ENCODE measurements around the gene USP31.
"Not testable (repeated sequence)": the region's sequence is repeated elsewhere in the genome, so short reads cannot be mapped to it uniquely, and the experiment has no call there.

The USP31 gene

DNA sequence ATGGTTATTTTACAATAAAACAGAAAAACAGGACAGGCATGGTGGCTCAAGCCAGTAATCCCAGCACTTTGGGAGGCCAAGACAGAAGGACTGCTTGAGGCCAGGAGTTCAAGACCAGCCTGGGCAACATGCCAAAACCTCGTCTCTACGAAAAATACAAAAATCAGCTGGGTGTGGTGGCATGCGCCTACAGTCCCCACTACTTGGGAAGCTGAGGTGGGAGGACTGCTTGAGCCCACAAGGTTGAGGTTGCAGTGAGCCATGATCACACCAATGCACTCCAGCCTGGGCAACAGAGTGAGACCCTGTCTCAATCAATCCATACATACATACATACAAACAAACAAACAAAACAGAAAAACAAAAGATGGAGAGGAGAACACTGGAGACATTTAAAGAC, 45.6 kb downstream of the USP31 start:
- TF ChIP-seq CTCF (conservative IDR thresholded peaks at IDR 0.05; ENCODE audit: low read depth, low read length), result no peak
- no peak for DNase-seq (ENCODE audit: low read depth)
- no peak overlapping the region for H3K4me3 ChIP-seq (ENCODE audit: low read depth, low read length)

DNA sequence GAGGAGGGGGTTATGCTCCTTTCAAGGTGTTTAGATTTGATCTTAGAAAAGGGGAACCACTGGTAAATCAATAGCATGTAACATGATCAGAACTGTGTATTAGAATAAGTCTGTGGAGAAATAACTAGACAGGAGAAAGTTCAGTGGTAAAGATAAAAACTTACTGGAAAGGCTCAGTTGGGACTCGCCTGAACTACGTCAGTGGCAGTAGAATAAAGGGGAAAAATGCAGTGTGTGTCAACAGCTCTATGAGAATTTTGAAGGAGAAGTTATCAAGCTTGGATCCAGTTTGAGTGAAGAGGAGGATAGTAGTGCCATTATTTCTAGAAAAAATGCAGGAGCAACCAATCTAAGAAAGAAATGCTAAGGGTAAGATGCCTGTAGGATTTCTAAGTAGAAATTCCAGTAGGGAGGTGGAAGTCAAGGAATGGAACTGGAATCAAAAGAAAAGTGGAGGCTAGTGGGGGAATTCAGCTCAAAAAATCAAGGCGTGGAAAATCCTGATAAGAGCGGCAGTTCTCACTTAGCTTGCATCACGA, 48.2 kb downstream of the USP31 start:
- no peak for TF ChIP-seq CTCF (conservative IDR thresholded peaks at IDR 0.05; ENCODE audit: low read depth, low read length)
- H3K4me3 ChIP-seq (ENCODE audit: low read depth, low read length), result no peak overlapping the region
- no peak for DNase-seq (ENCODE audit: low read depth)

DNA sequence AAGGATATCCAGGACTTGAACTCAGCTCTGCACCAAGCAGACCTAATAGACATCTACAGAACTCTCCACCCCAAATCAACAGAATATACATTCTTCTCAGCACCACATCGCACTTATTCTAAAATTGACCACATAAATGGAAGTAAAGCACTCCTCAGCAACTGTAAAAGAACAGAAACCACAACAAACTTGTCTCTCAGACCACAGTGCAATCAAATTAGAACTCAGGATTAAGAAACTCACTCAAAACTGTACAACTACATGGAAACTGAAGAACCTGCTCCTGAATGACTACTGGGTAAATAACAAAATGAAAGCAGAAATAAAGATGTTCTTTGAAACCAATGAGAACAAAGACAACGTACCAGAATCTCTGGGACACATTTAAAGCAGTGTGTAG, 52.8 kb downstream of the USP31 start:
- not testable (repeated sequence) for H3K4me3 ChIP-seq (ENCODE audit: low read depth, low read length); DNase-seq (ENCODE audit: low read depth)

GRCh38 chr16:23094136-23094535, 55.1 kb downstream of the USP31 start:
- DNase-seq (ENCODE audit: low read depth), result not testable (repeated sequence)

GRCh38 chr16:23092801-23093117, 56.5 kb downstream of the USP31 start:
- no peak overlapping the region for H3K4me3 ChIP-seq (ENCODE audit: low read depth, low read length)
- DNase-seq (ENCODE audit: low read depth), result no peak
- TF ChIP-seq CTCF (conservative IDR thresholded peaks at IDR 0.05; ENCODE audit: low read depth, low read length), result no peak

More at GRCh38 chr16:23094136-23094535, 55.1 kb downstream of the USP31 start:
- H3K4me3 ChIP-seq (ENCODE audit: low read depth, low read length), result not testable (repeated sequence)

GRCh38 chr16:23092072-23092800, 57.0 kb downstream of the USP31 start:
- no peak overlapping the region for H3K4me3 ChIP-seq (ENCODE audit: low read depth, low read length)
- TF ChIP-seq CTCF (conservative IDR thresholded peaks at IDR 0.05; ENCODE audit: low read depth, low read length), result no peak
- DNase-seq (ENCODE audit: low read depth), result no peak

DNA sequence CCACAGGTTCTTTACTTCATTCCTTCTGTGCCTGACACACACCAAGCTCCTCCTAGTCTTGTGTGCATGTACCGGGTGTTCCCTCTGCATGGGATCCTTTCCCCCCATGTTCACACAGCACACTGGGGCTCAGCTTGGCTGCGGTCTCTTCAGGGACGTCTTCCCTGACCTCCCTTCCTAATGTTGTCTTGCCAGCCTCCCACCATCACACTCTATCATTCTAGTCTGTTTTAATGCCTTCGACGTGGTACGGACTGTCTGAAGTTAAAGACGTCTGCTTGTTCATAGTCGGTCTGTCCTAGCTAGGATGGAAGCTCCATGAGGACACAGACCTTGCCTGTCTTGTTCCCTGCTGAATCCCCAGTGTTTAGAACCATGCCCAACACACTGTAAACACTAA, 60.1 kb downstream of the USP31 start:
- DNase-seq (ENCODE audit: low read depth), result no peak
- no peak for TF ChIP-seq CTCF (conservative IDR thresholded peaks at IDR 0.05; ENCODE audit: low read depth, low read length)
- H3K4me3 ChIP-seq (ENCODE audit: low read depth, low read length), result no peak overlapping the region

DNA sequence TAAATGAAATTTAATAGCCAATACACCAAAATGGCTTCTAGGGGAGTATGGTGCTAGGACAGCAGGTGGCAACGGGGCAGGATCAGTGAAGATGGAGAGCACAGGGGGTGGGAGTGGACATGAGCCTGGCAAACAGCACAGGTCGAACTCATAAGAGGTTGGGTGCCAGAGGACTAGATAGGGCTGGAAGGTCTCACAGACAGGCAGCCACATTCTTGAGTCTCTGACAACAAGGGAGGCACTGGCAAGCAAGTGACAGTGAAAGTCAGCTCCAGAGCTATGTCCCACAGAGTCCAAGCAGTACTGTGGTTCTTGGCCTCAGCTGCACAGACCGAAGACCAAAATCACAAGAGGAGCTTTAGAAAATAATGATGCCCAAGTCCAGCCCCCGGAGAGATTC, 61.2 kb downstream of the USP31 start:
- TF ChIP-seq CTCF (conservative IDR thresholded peaks at IDR 0.05; ENCODE audit: low read depth, low read length), result no peak
- no peak for DNase-seq (ENCODE audit: low read depth)

More for the DNA sequence above, 61.2 kb downstream of the USP31 start:
- no peak overlapping the region for H3K4me3 ChIP-seq (ENCODE audit: low read depth, low read length)
